ENCODE measurements around the gene TECR. TPM values are rescaled to one million over a fixed set of nuclear protein-coding genes. Genes with fewer than 3 reads are reported as not detected.
A peak's percentile ranks its signal among the peaks of the same experiment; 100 is the strongest.

TECR gene
- polyA plus RNA-seq, 3 donors = 59.8 to 79.6 (median 76.7) TPM

DNA sequence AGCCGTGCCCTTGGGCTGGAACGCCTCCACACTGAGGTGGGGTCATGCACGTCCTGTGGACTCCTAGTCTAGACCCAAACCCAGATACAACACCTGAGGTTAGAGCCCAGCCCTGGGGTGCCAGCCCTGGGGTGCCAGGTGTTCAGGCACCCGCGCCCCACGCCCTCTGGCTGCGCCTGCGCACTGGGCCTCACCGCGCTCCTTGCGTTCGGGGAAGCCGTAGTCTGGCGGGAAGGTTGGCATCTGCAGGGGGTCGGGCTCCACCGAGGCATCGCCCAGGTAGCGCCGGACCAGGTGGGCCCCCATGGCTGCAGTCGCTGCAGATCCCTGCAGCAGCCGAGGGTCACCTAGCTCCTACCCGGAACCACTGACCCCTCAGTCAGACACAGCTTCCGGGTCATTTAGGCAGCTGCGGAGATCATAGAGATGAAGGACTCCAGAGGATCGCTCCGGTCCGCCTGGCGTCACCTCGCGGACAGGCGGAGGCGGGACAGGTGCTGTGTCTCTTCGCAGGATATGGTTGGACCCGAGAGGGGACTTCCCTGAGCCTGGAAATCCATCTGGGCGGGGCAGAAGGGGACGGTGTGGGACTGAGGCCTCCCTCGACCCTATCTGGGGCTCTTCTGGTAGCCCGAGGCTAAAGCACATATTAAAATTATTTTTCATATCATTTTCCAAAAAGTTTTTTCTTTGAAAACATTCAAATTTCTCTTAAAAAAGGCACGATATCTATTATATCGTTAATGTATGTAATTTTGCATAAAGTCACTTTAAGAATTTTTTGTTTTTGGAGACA is 42.5 kb downstream of the TECR start, which contains the start of gene NDUFB7:
NDUFB7 (minus strand) TSS at position 372 of the 796 bp plus-strand sequence; CDS start at position 306, 66 bp downstream.
- no peaks in the 10 kb centered on the region for H3K9me3 Mint-ChIP-seq
- Histone ChIP-seq H3K27ac (ENCODE audit: low read depth in 1 of 2, low read length in 2 of 2) (peak within 1 kb of the TSS; percentile 16 to 88), H3K4me3 (replicated peaks in 1 of 3; ENCODE audit: low read depth in 2 of 3, low read length in 3 of 3) (peak within 1 kb of the TSS; percentile 58 to 97 (median 97)), H3K79me2 (ENCODE audit: insufficient read depth, low read length) (peaks cover 40% of the 10 kb centered on the region), H3K36me3 (replicated peaks in 1 of 2; ENCODE audit: control insufficient read depth in 1 of 2, insufficient read depth in 2 of 2, low read length in 2 of 2) (peaks cover 7 to 11% of the 10 kb centered on the region in 2 donors), H3K4me1 (ENCODE audit: control insufficient read depth in 1 of 2, insufficient read depth in 2 of 2, low read length in 2 of 2) (peaks cover 27 to 31% of the 10 kb centered on the region in 2 donors), H3K9me3 (replicated peaks in 1 of 2; ENCODE audit: control insufficient read depth in 1 of 2, insufficient read depth in 1 of 2, low read length in 2 of 2) (no peaks in the 10 kb centered on the region), H2AFZ (ENCODE audit: insufficient read depth, low read depth, low read length, poor library complexity, severe bottlenecking) (peak within 1 kb of the TSS; percentile 100), H3K9ac (ENCODE audit: insufficient read depth, low read length, poor library complexity, severe bottlenecking) (peak within 1 kb of the TSS; percentile 80), H4K20me1 (ENCODE audit: insufficient read depth, low read length) (peaks cover 33% of the 10 kb centered on the region), H3K4me2 (replicated peaks; ENCODE audit: extremely low read depth, low read length, poor library complexity, severe bottlenecking) (peak within 1 kb of the TSS; percentile 96), H3K27me3 (ENCODE audit: control insufficient read depth in 2 of 2, insufficient read depth in 2 of 2, low read length in 2 of 2) (no peaks in the 10 kb centered on the region)
- intact Hi-C loops (cut with micrococcal nuclease) = loop anchor here (2.0 to 10.0 kb wide), 4 partner anchors 100 to 203 kb away; partner anchors contain the start of genes ADGRE2 (in 1 of the 2) and ADGRE3 (in 1 of the 2)
- DNase-seq = peak; percentile 93 to 96 (median 95)
- H3K4me3 Mint-ChIP-seq = peak within 1 kb of the TSS; percentile 91 to 94
- no peaks in the 10 kb centered on the region for H3K27me3 Mint-ChIP-seq (ENCODE audit: low read depth in 3 of 3)
- peaks cover 13 to 25% of the 10 kb centered on the region in 2 donors for H3K36me3 Mint-ChIP-seq
- peaks cover 43% of the 10 kb centered on the region for H3K4me1 Mint-ChIP-seq
- TF ChIP-seq, protein P1, sequence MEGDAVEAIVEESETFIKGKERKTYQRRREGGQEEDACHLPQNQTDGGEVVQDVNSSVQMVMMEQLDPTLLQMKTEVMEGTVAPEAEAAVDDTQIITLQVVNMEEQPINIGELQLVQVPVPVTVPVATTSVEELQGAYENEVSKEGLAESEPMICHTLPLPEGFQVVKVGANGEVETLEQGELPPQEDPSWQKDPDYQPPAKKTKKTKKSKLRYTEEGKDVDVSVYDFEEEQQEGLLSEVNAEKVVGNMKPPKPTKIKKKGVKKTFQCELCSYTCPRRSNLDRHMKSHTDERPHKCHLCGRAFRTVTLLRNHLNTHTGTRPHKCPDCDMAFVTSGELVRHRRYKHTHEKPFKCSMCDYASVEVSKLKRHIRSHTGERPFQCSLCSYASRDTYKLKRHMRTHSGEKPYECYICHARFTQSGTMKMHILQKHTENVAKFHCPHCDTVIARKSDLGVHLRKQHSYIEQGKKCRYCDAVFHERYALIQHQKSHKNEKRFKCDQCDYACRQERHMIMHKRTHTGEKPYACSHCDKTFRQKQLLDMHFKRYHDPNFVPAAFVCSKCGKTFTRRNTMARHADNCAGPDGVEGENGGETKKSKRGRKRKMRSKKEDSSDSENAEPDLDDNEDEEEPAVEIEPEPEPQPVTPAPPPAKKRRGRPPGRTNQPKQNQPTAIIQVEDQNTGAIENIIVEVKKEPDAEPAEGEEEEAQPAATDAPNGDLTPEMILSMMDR (IDR thresholded peaks at IDR 0.05) = peak; percentile 83
- WGBS (ENCODE audit: insufficient coverage) = under 1% methylated on average over 34 of the region's 40 CpGs
- peak within 1 kb of the TSS; percentile 88 to 95 (median 92) for H3K27ac Mint-ChIP-seq

DNA sequence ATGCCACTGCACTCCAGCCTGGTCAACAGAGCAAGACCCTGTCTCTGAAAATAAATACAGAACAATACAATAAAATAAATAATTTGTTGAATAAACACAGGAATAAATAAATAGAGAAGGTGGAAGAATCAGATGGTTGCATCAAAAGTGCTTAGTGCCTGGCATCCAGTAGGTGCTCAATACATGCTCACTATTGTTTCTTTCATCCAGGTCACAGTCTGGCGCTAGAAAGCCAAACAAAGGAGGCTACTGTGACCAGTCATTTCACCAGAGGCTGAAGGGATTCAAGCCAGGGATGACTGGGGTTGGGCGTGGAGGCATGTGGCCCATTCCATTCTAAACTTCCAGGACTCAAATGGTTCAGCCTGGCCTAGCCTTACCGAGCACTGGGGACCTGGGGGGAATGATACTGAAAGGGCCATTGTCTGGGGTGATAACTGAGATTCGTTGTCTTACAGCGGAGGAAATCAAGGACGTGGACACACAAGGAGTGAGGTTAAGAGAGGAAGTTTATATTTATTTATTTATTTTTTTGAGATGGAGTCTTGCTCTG is 46.1 kb downstream of the TECR start:
- Histone ChIP-seq H3K4me2 (replicated peaks; ENCODE audit: extremely low read depth, low read length, poor library complexity, severe bottlenecking) (no peak overlapping the region), H3K4me3 (replicated peaks in 1 of 3; ENCODE audit: low read depth in 2 of 3, low read length in 3 of 3) (no peak overlapping the region), H3K27ac (ENCODE audit: low read depth in 1 of 2, low read length in 2 of 2) (no peak overlapping the region), H3K4me1 (ENCODE audit: control insufficient read depth in 1 of 2, insufficient read depth in 2 of 2, low read length in 2 of 2) (peaks cover 27 to 30% of the 10 kb centered on the region in 2 donors), H4K20me1 (ENCODE audit: insufficient read depth, low read length) (peaks cover 6% of the 10 kb centered on the region), H3K9ac (ENCODE audit: insufficient read depth, low read length, poor library complexity, severe bottlenecking) (no peak overlapping the region), H3K9me3 (replicated peaks in 1 of 2; ENCODE audit: control insufficient read depth in 1 of 2, insufficient read depth in 1 of 2, low read length in 2 of 2) (no peaks in the 10 kb centered on the region), H3K36me3 (replicated peaks in 1 of 2; ENCODE audit: control insufficient read depth in 1 of 2, insufficient read depth in 2 of 2, low read length in 2 of 2) (no peaks in the 10 kb centered on the region), H2AFZ (ENCODE audit: insufficient read depth, low read depth, low read length, poor library complexity, severe bottlenecking) (no peak overlapping the region), H3K27me3 (ENCODE audit: control insufficient read depth in 2 of 2, insufficient read depth in 2 of 2, low read length in 2 of 2) (no peaks in the 10 kb centered on the region), H3K79me2 (ENCODE audit: insufficient read depth, low read length) (peaks cover 15% of the 10 kb centered on the region)
- Mint-ChIP-seq H3K4me1 (peaks cover 30% of the 10 kb centered on the region), H3K4me3 (no peak overlapping the region), H3K9me3 (no peaks in the 10 kb centered on the region), H3K27me3 (ENCODE audit: low read depth in 3 of 3) (peaks cover 0 to 2% (median 1%) of the 10 kb centered on the region in 3 donors), H3K36me3 (no peaks in the 10 kb centered on the region), H3K27ac (peak overlapping the region in 3 of 7 donors; percentile 5 to 85 (median 77))
- TF ChIP-seq, protein P1 (IDR thresholded peaks at IDR 0.05) = no peak
- intact Hi-C loops (cut with micrococcal nuclease) = loop anchor here (2.0 to 10.0 kb wide), 5 partner anchors 39 to 199 kb away; partner anchors contain the start of gene ADGRE2 (in 1 of the 2)
- no peak for DNase-seq
- 92% methylated on average over 4 of the region's 6 CpGs for WGBS (ENCODE audit: insufficient coverage)

Data from CD14-positive monocyte (primary cell).